ENCODE measurements around the gene UBE2N.
"Not testable (repeated sequence)": the region's sequence is repeated elsewhere in the genome, so short reads cannot be mapped to it uniquely, and the experiment has no call there.

UBE2N gene

GRCh38 chr12:93381161-93381975 lies 60.4 kb downstream of the UBE2N start:
- no peaks in the 10 kb centered on the region for H3K9me3 ChIP-seq (ENCODE audit: insufficient read depth, low read depth, low read length)
- H3K36me3 ChIP-seq (ENCODE audit: insufficient read depth, low read depth, low read length): no peaks in the 10 kb centered on the region; the same call in 1 of the 2 replicates
- no peaks in the 10 kb centered on the region for H3K27me3 ChIP-seq (ENCODE audit: insufficient read depth, low read length)
- no peak overlapping the region; the same call in 1 of the 2 replicates for H3K9ac ChIP-seq (ENCODE audit: low read depth, low read length)
- peak overlapping the region; percentile 99 for H3K4me3 ChIP-seq (ENCODE audit: low read length)
- peaks cover 14% of the 10 kb centered on the region; the same call in 1 of the 2 replicates for H3K4me1 ChIP-seq (ENCODE audit: insufficient read depth, low read length)
- no peak overlapping the region for H3K27ac ChIP-seq (ENCODE audit: low read length)

DNA sequence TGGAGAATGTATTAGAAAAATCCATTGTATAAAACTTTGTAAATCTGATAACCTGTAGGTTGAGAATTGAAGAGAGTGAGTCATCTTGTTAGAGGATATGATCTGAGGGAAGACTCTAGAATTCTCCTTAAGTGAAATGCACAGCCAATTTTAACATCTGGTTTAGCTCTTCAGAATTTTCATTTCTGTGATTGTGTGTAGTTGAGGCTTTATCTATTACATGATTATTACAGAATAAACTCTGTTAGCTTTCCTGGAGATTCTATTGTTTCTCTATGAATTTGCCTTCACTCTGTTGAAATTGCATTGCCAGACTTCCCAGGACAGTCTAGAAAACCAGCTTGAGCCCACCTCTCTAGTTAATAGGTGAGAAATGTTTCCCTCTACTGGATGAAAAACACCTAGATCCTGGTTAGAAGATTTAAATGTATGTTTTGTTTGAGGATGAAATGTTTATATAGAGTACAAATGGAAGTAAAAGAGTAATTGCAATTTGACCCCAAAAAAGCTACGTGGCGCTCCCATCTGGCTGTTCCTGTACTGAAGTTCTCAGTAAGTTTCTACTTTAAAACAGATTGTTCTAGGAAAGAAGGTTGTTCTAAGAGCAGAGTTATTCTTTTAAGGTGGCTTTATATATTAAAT lies 61.1 kb downstream of the UBE2N start:
- Histone ChIP-seq H3K4me1 (ENCODE audit: insufficient read depth, low read length) (peaks cover 18% of the 10 kb centered on the region; the same call in 1 of the 2 replicates), H3K4me3 (ENCODE audit: low read length) (peak overlapping the region; percentile 99), H3K9ac (ENCODE audit: low read depth, low read length) (peak overlapping the region; percentile 97), H3K9me3 (ENCODE audit: insufficient read depth, low read depth, low read length) (no peaks in the 10 kb centered on the region), H3K36me3 (ENCODE audit: insufficient read depth, low read depth, low read length) (no peaks in the 10 kb centered on the region; the same call in 1 of the 2 replicates), H3K27me3 (ENCODE audit: insufficient read depth, low read length) (no peaks in the 10 kb centered on the region), H3K27ac (ENCODE audit: low read length) (no peak overlapping the region)

GRCh38 chr12:93379981-93380361 lies 61.8 kb downstream of the UBE2N start:
- H3K4me1 ChIP-seq (ENCODE audit: insufficient read depth, low read length): peaks cover 18% of the 10 kb centered on the region; the same call in 1 of the 2 replicates
- no peaks in the 10 kb centered on the region for H3K36me3 ChIP-seq (ENCODE audit: insufficient read depth, low read depth, low read length)
- peak overlapping the region; percentile 99 for H3K4me3 ChIP-seq (ENCODE audit: low read length)
- H3K9me3 ChIP-seq (ENCODE audit: insufficient read depth, low read depth, low read length): no peaks in the 10 kb centered on the region
- H3K27me3 ChIP-seq (ENCODE audit: insufficient read depth, low read length): no peaks in the 10 kb centered on the region
- peak overlapping the region; percentile 97 for H3K9ac ChIP-seq (ENCODE audit: low read depth, low read length)
- no peak overlapping the region for H3K27ac ChIP-seq (ENCODE audit: low read length)

- Histone ChIP-seq H3K4me3 (ENCODE audit: low read length) (peak overlapping the region; percentile 99), H3K27ac (ENCODE audit: low read length) (no peak overlapping the region), H3K4me1 (ENCODE audit: insufficient read depth, low read length) (peaks cover 18% of the 10 kb centered on the region; the same call in 1 of the 2 replicates)
Measured at GRCh38 chr12:93379326-93379980, 62.3 kb downstream of the UBE2N start.

DNA sequence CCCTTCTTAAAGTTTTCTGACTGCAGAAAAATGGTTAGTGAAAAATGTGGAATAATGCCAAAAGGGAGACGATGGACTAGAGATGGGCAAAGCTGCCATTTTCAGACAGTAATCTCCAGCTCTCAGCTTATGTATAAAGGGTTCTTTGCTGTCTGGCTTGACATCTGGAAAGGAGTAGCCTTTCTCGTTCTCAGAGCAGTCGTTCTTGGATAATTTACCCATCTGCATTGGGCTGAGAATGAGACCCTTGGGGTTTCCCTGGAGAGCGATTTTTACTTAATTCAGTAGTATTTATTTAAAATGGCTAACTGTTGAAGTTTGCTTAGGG lies 62.8 kb downstream of the UBE2N start:
- Histone ChIP-seq H3K4me1 (ENCODE audit: insufficient read depth, low read length) (peaks cover 22% of the 10 kb centered on the region; the same call in 1 of the 2 replicates), H3K27ac (ENCODE audit: low read length) (no peak overlapping the region)

More at GRCh38 chr12:93379326-93379980, 62.3 kb downstream of the UBE2N start:
- peak overlapping the region; percentile 97 for H3K9ac ChIP-seq (ENCODE audit: low read depth, low read length)
- H3K27me3 ChIP-seq (ENCODE audit: insufficient read depth, low read length): no peaks in the 10 kb centered on the region
- H3K36me3 ChIP-seq (ENCODE audit: insufficient read depth, low read depth, low read length): no peaks in the 10 kb centered on the region
- no peaks in the 10 kb centered on the region for H3K9me3 ChIP-seq (ENCODE audit: insufficient read depth, low read depth, low read length)

GRCh38 chr12:93378196-93378997 lies 63.4 kb downstream of the UBE2N start:
- H3K4me3 ChIP-seq (ENCODE audit: low read length): peak overlapping the region; percentile 99
- H3K27me3 ChIP-seq (ENCODE audit: insufficient read depth, low read length); H3K27ac ChIP-seq (ENCODE audit: low read length); H3K9me3 ChIP-seq (ENCODE audit: insufficient read depth, low read depth, low read length); H3K36me3 ChIP-seq (ENCODE audit: insufficient read depth, low read depth, low read length): not testable (repeated sequence)
- H3K9ac ChIP-seq (ENCODE audit: low read depth, low read length): peak overlapping the region; percentile 97
- peaks cover 27% of the 10 kb centered on the region; the same call in 1 of the 2 replicates for H3K4me1 ChIP-seq (ENCODE audit: insufficient read depth, low read length)

More for the DNA sequence above, 62.8 kb downstream of the UBE2N start:
- Histone ChIP-seq H3K9me3 (ENCODE audit: insufficient read depth, low read depth, low read length) (no peaks in the 10 kb centered on the region), H3K4me3 (ENCODE audit: low read length) (peak overlapping the region; percentile 99), H3K27me3 (ENCODE audit: insufficient read depth, low read length) (no peaks in the 10 kb centered on the region), H3K9ac (ENCODE audit: low read depth, low read length) (peak overlapping the region; percentile 97), H3K36me3 (ENCODE audit: insufficient read depth, low read depth, low read length) (no peaks in the 10 kb centered on the region)

- Histone ChIP-seq H3K4me1 (ENCODE audit: insufficient read depth, low read length) (peaks cover 32% of the 10 kb centered on the region), H3K27ac (ENCODE audit: low read length) (no peak within 1 kb of the TSS), H3K36me3 (ENCODE audit: insufficient read depth, low read depth, low read length) (no peaks in the 10 kb centered on the region), H3K9ac (ENCODE audit: low read depth, low read length) (peak within 1 kb of the TSS; percentile 97), H3K9me3 (ENCODE audit: insufficient read depth, low read depth, low read length) (no peaks in the 10 kb centered on the region), H3K27me3 (ENCODE audit: insufficient read depth, low read length) (no peaks in the 10 kb centered on the region), H3K4me3 (ENCODE audit: low read length) (peak within 1 kb of the TSS; percentile 99)
Measured at GRCh38 chr12:93377252-93378195, 64.2 kb downstream of the UBE2N start, which contains the start of gene NUDT4. Gene NUDT4 (plus strand): TSS chr12:93377925. CDS start chr12:93378323, 398 bp downstream.

DNA sequence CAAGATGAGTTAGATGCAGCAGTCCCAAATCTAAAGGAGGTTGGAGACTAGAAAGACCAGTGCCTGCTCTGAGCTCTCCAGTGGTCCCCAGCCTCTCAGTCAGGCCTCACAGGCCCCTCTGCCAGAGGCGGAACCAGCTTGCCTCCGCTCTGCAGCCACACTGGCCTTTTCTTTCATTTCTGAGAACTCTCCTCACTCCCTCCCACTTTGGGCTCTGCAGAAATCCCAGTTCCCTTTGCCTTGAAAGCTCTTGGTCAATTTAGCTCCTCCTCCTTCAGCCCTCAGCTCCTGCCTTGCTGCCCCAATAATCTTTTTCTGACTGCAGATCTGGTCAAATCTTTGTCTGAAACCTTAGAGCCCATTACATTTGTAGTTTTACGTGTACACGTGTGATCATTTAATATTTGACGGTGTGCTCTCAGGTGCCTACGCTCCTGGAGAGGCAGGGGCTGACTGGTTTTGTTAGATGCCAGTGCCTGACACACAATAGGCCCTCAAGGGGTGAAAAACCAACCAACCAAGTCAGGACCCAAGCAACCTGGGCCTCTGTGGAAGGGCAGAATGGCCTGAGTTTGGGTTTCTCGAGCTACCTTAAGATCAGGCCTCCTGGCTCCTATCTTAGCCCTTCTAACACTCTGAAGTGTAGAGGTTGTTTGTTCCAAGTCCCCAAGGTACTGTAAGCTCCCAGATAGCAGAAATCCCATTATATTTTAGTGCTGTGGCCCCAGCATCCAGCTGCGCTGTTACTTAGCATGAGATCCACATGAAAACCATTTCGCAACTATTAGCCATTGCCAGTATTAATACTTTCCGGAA lies 65.1 kb downstream of the UBE2N start:
- Histone ChIP-seq H3K9me3 (ENCODE audit: insufficient read depth, low read depth, low read length) (no peaks in the 10 kb centered on the region), H3K27ac (ENCODE audit: low read length) (no peak overlapping the region), H3K36me3 (ENCODE audit: insufficient read depth, low read depth, low read length) (no peaks in the 10 kb centered on the region), H3K9ac (ENCODE audit: low read depth, low read length) (peak overlapping the region; percentile 69; the same call in 1 of the 2 replicates), H3K27me3 (ENCODE audit: insufficient read depth, low read length) (no peaks in the 10 kb centered on the region), H3K4me1 (ENCODE audit: insufficient read depth, low read length) (peaks cover 32% of the 10 kb centered on the region), H3K4me3 (ENCODE audit: low read length) (peak overlapping the region; percentile 88)

DNA sequence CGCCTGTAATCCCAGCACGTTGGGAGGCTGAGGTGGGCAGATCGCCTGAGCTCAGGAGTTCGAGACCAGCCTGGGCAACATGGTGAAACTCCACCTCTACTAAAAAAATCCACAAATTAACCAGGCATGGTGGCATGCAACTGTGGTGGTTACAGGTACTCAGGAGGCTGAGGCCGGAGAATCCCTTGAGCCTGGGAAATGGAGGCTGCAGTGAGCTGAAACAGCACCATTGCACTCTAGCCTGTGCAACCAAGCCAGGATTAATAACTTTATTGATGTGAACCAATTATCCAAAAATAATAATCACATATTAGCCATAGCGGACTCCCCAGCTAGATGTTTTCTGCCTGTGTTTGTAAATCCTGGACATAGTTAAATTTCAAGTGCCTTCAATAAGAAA lies 65.8 kb downstream of the UBE2N start:
- peak overlapping the region; percentile 69; the same call in 1 of the 2 replicates for H3K9ac ChIP-seq (ENCODE audit: low read depth, low read length)

More for the DNA sequence above, 65.8 kb downstream of the UBE2N start:
- Histone ChIP-seq H3K9me3 (ENCODE audit: insufficient read depth, low read depth, low read length) (no peaks in the 10 kb centered on the region), H3K4me1 (ENCODE audit: insufficient read depth, low read length) (peaks cover 30% of the 10 kb centered on the region), H3K4me3 (ENCODE audit: low read length) (peak overlapping the region; percentile 88), H3K27ac (ENCODE audit: low read length) (no peak overlapping the region), H3K36me3 (ENCODE audit: insufficient read depth, low read depth, low read length) (no peaks in the 10 kb centered on the region), H3K27me3 (ENCODE audit: insufficient read depth, low read length) (no peaks in the 10 kb centered on the region)
